Suprapubic skin (tissue), 3 donors: Measurements from ENCODE around the gene NCKAP5.

ENCODE experiments used
- CTCF ChIP-seq, 2 donors: fragments of 200-600 bp in 1 of 2; fragments of 450-650 bp in 1 of 2; sonication (generic) in 1 of 2; IDR thresholded peaks; one replicate each; pipeline ENCODE4 v1.5.1; 2016 to 2019; ENCODE audit warnings: antibody characterized with exemption in 2 of 2, mild to moderate bottlenecking in 1 of 2, moderate library complexity in 1 of 2
- EP300 ChIP-seq: sonication (generic); formaldehyde crosslinking; IDR thresholded peaks from one replicate; pipeline ENCODE4 v1.6.1; 2017; ENCODE audit warnings: antibody characterized with exemption
- POLR2A ChIP-seq, 2 donors: fragments of 450-650 bp; IDR thresholded peaks; one replicate each; pipeline ENCODE4 v1.6.1; 2017; ENCODE audit warnings: antibody characterized with exemption in 2 of 2, mild to moderate bottlenecking in 2 of 2, moderate library complexity in 2 of 2

GRCh38 chr2:133405252-133405651 is 163.0 kb downstream of the NCKAP5 start:
- TF ChIP-seq CTCF (IDR thresholded peaks at IDR 0.05): no peak
- TF ChIP-seq POLR2A (IDR thresholded peaks at IDR 0.05): no peak
- no peak for TF ChIP-seq EP300
